Stimulated activated CD8-positive, alpha-beta memory T cell treated with anti-CD3 and anti-CD28 coated beads, Interleukin-15, amount 100 ng/mL, for 4 hours (primary cell): ENCODE measurements around the gene PIP4K2A.
A peak's percentile ranks its signal among the peaks of the same experiment; 100 is the strongest.
"Not testable (repeated sequence)": the region's sequence is repeated elsewhere in the genome, so short reads cannot be mapped to it uniquely, and the experiment has no call there.

Experiments
- DNase-seq, 2 donors: peaks; one replicate each; pipeline ENCODE4 v3.0.0-alpha.2; 2020; ENCODE audit warnings: low read depth in 2 of 2

PIP4K2A gene

DNA sequence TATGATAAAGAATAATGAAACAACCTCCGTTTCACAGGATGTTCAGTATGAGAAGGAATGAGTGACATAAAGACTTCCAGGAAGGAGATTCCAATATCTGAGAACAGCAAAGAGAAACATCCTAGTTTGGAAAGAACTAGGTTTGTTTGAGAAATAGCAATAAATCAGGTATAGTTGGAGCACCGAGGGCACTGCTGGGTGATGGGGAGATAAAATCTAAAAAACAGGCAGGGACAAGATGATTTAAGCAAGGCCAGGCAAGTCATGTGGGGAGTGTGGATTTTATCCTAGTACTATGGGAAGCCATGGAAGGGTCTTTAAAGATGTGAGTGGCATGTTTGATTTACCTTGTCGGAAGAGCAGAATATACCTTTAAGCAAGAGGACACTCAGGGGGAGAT, 199.4 kb downstream of the PIP4K2A start:
- DNase-seq: no peak

DNA sequence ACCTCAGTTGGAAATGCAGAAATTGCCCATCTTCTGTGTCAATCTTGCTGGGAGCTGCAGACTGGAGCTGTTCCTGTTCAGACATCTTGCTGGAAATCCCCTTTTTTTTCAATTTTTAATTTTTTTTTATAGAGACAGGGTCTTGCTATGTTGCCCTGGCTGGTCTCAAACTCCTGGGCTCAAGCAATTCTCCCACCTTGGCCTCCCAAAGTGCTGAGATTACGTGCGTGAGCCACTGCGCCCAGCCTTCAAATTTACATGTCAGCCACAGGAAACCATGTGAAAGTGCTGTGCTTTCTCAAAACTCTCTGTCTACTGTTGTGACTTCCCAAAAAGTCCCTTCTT, 200.0 kb downstream of the PIP4K2A start:
- not testable (repeated sequence) for DNase-seq

DNA sequence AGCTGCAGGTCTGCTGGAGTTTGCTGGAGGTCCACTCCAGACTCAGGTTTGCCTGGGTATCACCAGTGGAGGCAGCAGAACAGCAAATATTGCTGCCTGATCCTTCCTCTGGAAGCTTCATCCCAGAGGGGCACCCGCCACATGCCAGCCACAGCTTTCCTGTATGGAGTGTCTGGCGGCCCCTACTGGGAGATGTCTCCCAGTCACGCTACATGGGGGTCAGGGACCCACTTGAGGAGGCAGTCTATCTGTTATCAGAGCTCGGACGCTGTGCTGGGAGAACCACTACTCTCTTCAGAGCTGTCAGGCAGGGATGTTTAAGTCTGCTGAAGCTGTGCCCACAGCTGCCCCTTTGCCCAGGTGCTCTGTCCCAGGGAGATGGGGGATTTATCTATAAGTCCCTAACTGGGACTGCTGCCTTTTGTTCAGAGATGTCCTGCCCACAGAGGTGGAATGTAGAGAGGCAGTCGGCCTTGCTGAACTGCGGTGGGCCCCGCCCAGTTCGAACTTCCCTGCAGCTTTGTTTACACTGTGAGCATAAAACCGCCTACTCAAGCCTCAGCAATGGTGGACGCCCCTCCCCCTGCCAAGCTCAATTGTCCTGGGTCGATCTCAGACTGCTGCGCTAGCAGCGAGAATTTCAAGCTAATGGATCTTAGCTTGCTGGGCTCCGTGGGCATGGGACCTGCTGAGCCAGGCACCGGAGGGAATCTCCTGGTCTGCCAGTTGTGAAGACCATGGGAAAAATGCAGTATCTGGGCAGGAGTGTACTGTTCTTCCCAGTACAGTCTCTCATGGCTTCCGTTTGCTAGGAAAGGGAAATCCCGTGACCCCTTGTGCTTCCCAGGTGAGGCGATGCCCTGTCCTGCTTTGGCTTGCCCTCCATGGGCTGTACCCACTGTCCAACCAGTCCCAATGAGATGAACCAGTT, 200.6 kb downstream of the PIP4K2A start:
- not testable (repeated sequence) for DNase-seq

DNA sequence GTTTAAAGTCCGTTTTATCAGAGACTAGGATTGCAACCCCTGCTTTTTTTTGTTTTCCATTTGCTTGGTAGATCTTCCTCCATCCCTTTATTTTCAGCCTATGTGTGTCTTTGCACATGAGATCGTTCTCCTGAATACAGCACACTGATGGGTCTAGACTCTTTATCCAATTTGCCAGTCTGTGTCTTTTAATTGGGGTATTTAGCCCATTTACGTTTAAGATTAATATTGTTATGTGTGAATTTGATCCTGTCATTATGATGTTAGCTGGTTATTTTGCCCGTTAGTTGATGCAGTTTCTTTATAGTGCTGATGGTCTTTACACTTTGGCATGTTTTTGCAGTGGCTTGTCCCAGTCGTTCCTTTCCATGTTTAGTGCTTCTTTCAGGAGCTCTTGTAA, 202.4 kb downstream of the PIP4K2A start:
- not testable (repeated sequence) for DNase-seq

DNA sequence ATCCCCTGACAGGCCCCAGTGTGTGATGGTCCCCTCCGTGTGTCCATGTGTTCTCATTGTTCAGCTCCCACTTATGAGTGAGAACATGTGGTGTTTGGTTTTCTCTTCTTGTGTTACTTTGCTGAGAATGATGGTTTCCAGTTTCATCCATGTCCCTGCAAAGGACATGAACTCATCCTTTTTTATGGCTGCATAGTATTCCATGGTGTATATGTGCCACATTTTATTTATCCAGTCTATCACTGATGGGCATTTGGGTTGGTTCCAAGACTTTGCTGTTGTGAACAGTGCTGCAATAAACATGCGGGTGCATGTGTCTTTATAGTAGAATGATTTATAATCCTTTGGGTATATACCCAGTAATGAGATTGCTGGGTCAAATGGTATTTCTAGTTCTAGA, 206.2 kb downstream of the PIP4K2A start:
- not testable (repeated sequence) for DNase-seq

DNA sequence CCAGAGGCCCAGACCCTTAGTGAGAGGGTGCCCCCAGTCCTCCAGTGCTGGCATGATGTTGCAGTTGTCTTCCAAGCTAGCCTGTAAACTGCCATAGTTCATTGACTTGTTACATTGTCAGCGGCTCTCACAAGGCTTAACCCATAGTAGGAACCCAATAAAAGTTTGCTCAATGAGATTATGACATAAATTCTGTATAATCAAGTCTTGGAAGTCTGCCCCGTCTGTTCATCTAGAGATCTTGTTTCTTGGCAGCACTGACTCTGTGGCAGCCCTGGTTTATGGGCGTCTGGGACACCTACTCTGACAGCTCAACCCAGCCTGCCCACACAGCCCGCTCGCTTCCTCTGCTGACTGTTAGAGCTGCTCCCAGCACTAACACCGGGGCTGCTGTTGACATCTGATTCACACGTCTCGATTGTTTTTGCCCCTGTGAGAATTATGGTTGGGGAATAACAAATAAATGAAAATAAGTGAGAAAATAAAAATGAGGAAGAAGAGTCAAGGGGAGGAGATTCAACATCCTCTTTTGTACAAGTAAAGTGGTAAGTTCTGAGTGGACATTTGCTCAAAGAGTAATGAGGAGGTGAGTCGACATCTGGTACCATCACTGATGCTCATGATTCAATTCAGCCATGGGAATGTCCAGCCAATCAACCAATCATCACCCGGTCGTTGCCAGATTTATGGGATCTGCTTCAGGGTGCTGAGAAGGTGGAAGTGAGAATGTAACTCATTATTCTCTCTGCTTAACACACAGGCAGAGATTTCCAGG, 208.3 kb downstream of the PIP4K2A start:
- DNase-seq: peak; percentile 32 to 47

DNA sequence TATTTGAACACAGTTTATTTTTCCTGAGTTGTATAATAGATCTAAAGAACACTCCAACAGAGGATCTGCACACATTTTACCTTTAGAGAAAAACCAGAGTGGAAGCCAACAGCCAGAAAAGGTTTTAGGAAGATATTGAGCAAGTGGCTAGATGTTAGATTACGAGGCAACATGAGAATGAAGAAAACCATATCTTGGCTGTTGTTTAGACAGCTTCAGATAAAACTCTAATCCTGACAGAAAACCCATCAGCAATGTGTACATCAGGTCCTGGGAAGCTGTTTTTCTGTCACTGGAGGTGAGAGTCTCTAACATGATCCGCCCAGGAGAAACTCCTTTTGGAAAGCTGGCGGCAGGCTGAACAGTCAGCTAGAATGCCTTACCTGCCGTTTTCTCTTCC, 209.6 kb downstream of the PIP4K2A start:
- DNase-seq: no peak

DNA sequence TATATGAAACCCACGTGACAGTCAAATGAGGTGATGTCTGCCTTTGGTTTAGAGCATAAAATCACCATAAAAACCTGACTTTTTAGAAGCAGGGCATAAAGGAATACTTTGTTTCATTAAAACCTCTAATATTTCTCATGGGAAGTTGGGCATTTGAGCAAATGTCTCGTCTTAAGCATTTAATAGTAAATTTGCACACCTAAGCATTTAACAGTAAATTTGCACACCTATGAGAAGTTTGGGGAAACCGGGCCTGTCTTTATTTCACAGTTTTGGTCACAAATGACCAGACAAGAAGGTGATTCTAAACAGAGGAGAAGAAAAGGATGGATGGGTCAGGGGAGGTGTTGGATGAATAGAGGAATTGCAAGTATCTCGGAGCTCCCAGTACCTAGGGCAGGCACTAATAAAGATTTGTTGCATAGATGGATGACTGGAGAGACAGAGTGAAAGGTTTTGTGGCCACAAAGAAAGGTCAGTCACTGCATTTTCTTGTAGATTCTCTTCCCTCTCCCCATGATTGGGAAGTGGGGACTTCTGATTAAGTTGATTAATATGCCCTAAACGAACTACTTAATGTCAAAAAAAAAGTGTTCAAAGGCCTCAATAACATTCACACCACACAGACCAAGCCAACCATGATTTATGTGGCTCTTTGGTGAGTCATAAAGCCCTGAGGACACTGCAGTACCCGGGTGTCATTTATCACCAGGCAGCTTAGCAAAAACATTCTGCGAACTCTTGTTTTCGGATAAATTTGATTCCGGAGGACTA, 210.9 kb downstream of the PIP4K2A start:
- no peak for DNase-seq

DNA sequence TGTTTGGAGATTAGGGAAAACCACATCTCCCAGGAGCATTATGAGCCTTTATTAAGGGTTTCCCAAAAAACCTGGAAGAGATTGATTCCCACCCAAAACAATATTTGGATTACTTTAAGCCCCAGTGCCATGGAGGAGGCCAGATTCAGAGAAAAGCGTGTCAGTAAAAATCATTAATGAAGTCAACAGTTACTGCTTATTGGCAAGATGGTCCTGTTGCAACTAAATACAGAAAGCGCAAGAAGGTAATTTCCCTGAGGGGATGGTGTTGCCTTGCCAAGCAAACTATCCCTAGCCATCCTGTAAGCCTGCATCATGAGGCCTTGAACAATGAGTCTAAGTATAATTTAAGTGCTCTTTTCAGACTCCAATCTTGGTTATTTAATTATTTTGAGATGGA, 212.5 kb downstream of the PIP4K2A start:
- DNase-seq: no peak

DNA sequence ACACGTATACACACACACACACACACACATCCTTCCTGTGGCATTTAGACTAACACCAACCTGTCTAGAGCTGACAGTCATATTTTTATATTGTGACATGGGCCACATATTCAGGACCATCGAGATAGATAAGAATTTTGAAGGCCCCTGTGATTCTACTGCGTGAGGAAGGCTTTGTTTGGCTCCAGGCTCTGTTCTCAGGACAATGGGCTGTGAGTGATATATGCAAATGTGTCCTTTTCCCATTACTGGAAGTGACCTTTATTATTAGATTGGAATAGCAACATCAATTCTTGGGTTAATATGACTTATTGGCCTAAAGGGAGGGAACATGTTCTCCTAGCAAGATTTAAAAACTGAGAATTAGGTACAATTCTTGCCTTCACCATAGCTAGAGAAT, 213.0 kb downstream of the PIP4K2A start:
- no peak for DNase-seq

DNA sequence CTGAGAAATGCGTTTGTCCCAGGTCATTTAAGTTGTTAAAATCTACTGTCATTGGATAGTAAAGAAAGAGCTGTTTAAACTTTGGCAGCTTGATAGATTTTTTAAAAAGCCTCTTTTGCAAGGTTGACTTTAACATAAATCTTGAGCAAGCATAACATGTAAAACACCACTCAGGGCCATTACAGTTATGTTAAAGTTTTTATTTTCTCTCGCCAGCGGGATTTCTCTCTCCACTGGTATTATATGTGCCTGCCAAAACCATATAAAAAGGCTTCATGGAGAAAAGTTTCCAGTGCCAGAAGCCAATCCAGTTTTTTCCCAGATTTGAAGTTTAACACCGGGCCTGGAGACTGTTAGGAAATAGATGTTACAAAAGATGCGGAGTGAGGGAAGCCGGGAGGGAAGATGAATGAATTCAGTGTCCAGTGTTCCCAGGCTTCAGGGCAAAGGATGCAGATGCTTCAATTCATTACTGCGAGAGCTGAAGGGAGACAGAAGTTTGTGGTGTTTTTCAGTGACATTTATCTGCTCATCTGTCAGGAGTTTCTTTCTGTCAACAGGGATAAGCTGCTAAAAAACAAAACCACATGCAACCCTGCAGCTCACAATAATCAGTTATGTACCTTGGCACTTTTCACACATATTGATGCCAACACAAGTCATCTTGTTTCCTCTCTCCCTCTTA, 213.6 kb downstream of the PIP4K2A start:
- no peak for DNase-seq

DNA sequence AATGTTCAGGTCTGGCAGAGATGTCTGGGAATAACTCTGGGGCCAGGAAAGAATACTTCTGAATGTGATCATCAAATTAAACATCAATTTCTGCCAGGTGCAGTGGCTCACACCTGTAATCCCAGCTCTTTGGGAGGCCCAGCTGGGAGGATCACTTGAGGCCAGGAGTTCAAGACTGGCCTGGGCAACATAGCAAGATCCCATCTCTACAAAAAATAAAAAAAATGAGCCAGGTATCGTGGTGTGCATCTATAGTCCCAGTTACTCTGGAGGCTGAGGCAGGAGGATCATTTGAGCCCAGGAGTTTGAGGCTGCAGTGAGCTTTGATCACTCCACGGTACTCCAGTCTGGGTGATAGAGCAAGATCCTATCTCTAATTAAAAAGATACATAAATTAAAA, 214.4 kb downstream of the PIP4K2A start:
- DNase-seq: not testable (repeated sequence)

DNA sequence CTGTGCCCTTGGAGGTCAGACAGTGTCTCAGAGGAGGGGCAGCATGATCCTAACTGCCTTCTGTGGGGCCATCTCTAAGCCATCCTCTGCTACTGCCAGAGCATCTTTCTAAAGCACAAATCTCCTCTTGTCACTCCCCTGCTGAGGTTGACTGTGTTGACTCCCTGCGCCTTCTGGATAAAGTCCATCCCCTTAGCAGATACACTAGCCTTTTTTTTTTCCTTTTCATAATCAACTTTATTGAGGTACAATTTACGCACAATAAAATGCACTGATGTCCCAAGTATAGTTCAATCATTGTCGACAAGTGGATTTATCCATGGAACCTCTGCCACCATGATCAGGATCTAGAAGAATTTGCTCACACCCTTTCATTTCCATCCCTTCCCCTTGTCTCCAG, 219.0 kb downstream of the PIP4K2A start:
- DNase-seq: no peak

DNA sequence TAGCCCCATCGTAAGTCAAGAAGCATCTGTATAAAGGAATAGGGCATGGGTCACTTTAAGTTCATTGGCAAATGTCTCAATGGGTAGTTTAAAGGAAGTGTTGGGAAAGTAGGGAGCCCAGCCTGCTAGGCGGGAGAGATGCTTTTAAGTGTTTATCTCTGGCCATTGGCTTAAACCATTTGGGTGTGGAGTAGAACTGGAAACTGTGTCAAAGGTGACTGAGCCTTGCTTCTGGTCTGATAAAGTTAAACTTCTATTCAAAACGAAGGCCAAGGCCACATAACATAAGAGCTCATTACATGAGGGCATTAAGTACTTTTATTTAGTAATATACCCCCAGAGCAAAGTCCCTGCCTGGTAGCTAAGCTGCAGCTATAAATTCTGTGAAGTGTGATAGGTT, 220.4 kb downstream of the PIP4K2A start:
- no peak for DNase-seq

DNA sequence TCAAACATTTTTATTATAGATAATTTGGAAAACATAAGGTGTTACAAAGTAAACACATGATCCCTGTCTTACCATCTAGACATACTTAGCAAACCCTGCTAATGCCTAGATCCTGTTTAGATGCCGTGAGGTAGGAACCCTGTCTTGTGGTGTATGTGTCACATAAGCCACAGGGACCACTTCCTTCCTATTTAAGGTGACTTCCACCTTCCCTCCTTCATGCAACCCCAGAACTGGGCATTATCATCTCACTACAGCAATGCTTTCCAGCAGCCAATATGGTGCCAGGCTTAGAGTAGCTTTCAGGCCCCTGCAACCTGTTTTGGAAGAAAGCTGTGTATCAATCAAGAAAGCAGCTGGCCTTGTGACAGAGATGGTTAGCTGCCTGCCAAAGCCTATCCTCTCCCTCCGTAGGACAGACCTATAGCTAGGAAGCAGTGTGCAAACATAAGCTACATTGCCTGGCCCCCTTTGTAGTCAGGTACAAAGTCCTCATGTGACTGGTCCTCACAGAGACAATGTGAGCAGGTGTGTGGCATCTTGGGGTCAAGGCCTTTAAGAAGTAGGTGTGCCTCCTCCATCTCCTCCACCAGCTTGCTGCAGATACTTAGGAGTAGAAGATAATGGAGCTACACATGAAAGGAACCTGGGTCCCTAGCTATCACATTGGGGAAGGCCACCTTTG, 222.3 kb downstream of the PIP4K2A start:
- DNase-seq: no peak

DNA sequence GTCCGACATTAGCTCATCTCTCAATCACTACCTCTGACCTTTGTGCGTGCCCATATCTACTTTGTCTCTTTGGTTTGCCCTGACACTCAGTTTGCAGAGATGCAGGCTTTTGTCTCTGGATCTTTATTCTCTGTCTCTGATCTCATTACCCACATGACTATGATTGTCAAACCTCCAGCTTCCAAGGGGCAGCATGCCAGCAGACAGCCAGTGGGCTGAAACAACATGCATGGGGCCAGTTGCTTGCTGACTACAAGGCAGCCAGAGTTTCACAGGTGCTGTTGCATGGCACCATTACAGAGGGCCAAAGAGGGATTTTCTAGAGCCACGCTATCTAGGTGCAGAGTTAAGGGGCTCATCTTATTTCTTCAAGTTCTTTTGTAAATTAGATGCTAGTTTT, 222.9 kb downstream of the PIP4K2A start:
- DNase-seq: no peak

DNA sequence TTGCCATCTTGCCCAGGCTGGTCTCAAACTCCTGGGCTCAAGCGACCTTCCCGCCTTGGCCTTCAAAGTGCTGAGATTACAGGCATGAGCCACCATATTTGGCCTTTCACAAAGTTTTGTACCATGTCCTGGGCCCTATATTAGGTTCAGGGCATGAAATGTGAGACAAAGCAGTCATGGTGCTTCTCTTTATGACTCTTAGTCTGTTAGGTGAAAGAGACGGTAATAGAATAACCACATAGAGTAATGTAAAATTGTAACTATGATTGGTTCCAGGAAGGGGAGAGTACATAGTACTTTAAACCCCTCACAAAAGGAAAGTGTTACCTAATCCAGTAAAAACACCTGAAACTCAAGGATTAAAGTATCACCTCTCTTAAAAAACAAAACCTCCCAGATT, 224.4 kb downstream of the PIP4K2A start:
- no peak for DNase-seq

DNA sequence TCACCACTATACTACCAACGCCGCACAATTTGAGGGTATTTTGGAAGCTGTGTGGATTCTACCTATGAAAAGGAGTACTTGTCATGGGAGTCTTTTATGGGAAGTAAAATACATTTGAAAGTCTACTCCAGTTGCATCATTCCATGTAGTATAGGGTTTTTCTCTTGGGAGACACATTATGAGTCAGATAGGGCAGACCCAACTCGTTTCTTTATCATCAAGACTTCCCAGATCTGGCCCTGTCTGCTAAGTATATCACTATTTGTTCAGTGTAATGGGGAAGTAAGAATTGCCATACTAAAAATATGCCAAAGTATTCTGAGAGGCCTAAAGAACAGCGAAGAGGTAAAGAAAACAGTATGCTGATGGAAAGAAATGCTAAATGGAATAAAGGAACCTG, 224.9 kb downstream of the PIP4K2A start:
- no peak for DNase-seq

DNA sequence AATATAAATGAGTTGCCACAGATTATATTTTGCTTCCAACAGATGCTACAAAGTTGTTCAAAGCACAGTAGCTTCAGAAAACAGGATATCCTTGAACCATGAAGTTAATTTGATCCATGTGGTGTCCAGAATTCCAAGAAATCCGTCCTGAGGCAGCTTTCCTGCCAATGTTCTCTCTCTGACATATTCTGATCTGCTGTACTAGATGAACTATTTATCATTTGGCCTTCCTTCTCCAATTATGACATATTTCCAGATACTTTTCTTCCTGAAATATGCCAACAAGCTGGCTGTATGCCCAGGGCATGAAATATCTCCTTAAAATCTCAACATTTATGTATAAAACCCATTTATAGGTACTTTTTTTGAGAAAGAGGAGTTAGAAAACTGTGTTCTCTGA, 227.9 kb downstream of the PIP4K2A start:
- no peak for DNase-seq
